Measurements from ENCODE around the gene CATSPERZ. TPM values are rescaled to one million over a fixed set of nuclear protein-coding genes. Genes with fewer than 3 reads are reported as not detected.

The CATSPERZ gene
- total and polyA plus RNA-seq, 2 donors from 2014 or later = not detected

- DNase-seq (peak in 2 of 5 donors; percentile 62 to 77), FAIRE-seq (no peak)
- no peak within 1 kb of the TSS for H3K9ac ChIP-seq (ENCODE audit: low read length in 3 of 3)
- H3K27me3 ChIP-seq (ENCODE audit: control insufficient read depth, insufficient read depth, low read length) = peaks cover 29% of the 10 kb centered on the region
- TF ChIP-seq, protein P1, sequence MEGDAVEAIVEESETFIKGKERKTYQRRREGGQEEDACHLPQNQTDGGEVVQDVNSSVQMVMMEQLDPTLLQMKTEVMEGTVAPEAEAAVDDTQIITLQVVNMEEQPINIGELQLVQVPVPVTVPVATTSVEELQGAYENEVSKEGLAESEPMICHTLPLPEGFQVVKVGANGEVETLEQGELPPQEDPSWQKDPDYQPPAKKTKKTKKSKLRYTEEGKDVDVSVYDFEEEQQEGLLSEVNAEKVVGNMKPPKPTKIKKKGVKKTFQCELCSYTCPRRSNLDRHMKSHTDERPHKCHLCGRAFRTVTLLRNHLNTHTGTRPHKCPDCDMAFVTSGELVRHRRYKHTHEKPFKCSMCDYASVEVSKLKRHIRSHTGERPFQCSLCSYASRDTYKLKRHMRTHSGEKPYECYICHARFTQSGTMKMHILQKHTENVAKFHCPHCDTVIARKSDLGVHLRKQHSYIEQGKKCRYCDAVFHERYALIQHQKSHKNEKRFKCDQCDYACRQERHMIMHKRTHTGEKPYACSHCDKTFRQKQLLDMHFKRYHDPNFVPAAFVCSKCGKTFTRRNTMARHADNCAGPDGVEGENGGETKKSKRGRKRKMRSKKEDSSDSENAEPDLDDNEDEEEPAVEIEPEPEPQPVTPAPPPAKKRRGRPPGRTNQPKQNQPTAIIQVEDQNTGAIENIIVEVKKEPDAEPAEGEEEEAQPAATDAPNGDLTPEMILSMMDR (IDR thresholded peaks at IDR 0.05; ENCODE audit: borderline replicate concordance, extremely low read depth, insufficient read depth) = no peak
- H3K4me1 ChIP-seq (ENCODE audit: control insufficient read depth in 2 of 3, insufficient read depth in 2 of 3, low read depth in 1 of 3, low read length in 3 of 3) = peaks cover 0 to 6% (median 0%) of the 10 kb centered on the region in 3 donors
- H3K4me3 ChIP-seq (ENCODE audit: low read length in 3 of 3) = no peak within 1 kb of the TSS
- H3K9me3 ChIP-seq (ENCODE audit: control insufficient read depth in 2 of 3, insufficient read depth in 1 of 3, low read length in 3 of 3) = no peaks in the 10 kb centered on the region
- intact Hi-C loops (cut with DNase I) = no loop called here
- H3K27ac ChIP-seq (ENCODE audit: low read depth in 2 of 2, low read length in 2 of 2) = no peak within 1 kb of the TSS
- H3K36me3 ChIP-seq (ENCODE audit: control insufficient read depth in 2 of 3, insufficient read depth in 3 of 3, low read length in 3 of 3) = no peaks in the 10 kb centered on the region
These were observed 8.9 kb upstream of the CATSPERZ start, which contains the start of gene KCNK4 for GRCh38 chr11:64291262-64291751. TSS of gene KCNK4 (plus strand) at chr11:64291302. CDS start at chr11:64293019, 1,717 bp downstream.

DNA sequence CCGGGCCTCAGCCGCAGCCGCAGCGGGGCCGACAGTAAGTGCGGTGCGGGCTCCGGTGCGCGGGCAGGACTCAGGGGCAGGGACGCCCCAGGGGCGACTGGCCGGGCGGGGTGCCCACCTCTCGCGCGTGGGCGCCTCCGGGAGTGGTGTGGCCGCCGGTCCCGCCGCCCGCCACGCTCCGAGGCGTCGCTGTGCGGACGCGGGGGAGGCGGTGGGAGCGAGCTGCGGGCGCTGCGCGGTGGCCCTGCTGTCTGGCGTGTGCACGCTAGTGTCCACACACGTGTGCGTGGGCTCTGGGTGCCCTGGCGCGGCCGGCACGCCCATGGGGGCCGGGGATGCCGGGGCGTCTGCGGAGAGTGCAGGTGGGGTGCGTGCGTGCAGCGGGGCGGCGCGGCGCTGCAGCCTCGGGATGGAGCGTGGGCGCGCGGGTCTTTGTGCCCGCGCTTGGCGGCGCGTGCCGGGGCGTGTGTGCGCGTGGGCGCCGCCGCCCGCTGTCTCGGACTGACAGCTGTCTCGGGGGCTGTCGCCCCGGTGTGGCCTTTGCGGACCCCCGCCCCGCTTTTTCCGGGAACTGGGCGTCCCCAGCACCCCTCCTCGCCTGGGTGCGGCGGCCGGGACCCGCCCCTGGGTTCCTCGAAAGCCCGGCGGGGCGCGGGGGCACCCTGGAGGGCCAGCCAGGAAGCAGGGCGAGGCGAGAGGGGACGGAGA is 8.3 kb upstream of the CATSPERZ start:
- intact Hi-C loops (cut with DNase I) = no loop called here
- Histone ChIP-seq H3K9me3 (ENCODE audit: control insufficient read depth in 2 of 3, insufficient read depth in 1 of 3, low read length in 3 of 3) (no peaks in the 10 kb centered on the region), H3K36me3 (ENCODE audit: control insufficient read depth in 2 of 3, insufficient read depth in 3 of 3, low read length in 3 of 3) (no peaks in the 10 kb centered on the region), H3K4me1 (ENCODE audit: control insufficient read depth in 2 of 3, insufficient read depth in 2 of 3, low read depth in 1 of 3, low read length in 3 of 3) (peaks cover 0 to 3% (median 0%) of the 10 kb centered on the region in 3 donors), H3K4me3 (ENCODE audit: low read length in 3 of 3) (no peak overlapping the region), H3K27ac (ENCODE audit: low read depth in 2 of 2, low read length in 2 of 2) (no peak overlapping the region), H3K9ac (ENCODE audit: low read length in 3 of 3) (no peak overlapping the region), H3K27me3 (ENCODE audit: control insufficient read depth, insufficient read depth, low read length) (peaks cover 34% of the 10 kb centered on the region)
- FAIRE-seq (no peak), DNase-seq (peak in 1 of 5 donors; percentile 49)
- TF ChIP-seq, protein P1 (IDR thresholded peaks at IDR 0.05; ENCODE audit: borderline replicate concordance, extremely low read depth, insufficient read depth) = no peak

GRCh38 chr11:64292460-64293254 is 7.5 kb upstream of the CATSPERZ start:
- intact Hi-C loops (cut with DNase I) = no loop called here
- no peak overlapping the region for H3K4me3 ChIP-seq (ENCODE audit: low read length in 3 of 3)
- TF ChIP-seq, protein P1 (IDR thresholded peaks at IDR 0.05; ENCODE audit: borderline replicate concordance, extremely low read depth, insufficient read depth) = no peak
- peaks cover 39% of the 10 kb centered on the region for H3K27me3 ChIP-seq (ENCODE audit: control insufficient read depth, insufficient read depth, low read length)
- H3K4me1 ChIP-seq (ENCODE audit: control insufficient read depth in 2 of 3, insufficient read depth in 2 of 3, low read depth in 1 of 3, low read length in 3 of 3) = peaks cover 0 to 3% (median 0%) of the 10 kb centered on the region in 3 donors
- no peaks in the 10 kb centered on the region for H3K36me3 ChIP-seq (ENCODE audit: control insufficient read depth in 2 of 3, insufficient read depth in 3 of 3, low read length in 3 of 3)
- H3K27ac ChIP-seq (ENCODE audit: low read depth in 2 of 2, low read length in 2 of 2) = no peak overlapping the region
- no peak for DNase-seq
- no peak overlapping the region for H3K9ac ChIP-seq (ENCODE audit: low read length in 3 of 3)
- no peaks in the 10 kb centered on the region for H3K9me3 ChIP-seq (ENCODE audit: control insufficient read depth in 2 of 3, insufficient read depth in 1 of 3, low read length in 3 of 3)
- FAIRE-seq = no peak

All from kidney (tissue), 14 donors.